Aorta (tissue), 5 donors: ENCODE results near the gene CUTC. TPM values are rescaled to one million over a fixed set of nuclear protein-coding genes. Genes with fewer than 3 reads are reported as not detected.
"Not testable (repeated sequence)": the region's sequence is repeated elsewhere in the genome, so short reads cannot be mapped to it uniquely, and the experiment has no call there.

Source experiments
- ATAC-seq: fragments of 200-7000 bp; cut with Tn5 transposase; one replicate; pipeline ENCODE4 v1.9.1; 2022; ENCODE audit warnings: moderate library complexity; ENCODE audit not compliant: low FRiP score
- DNase-seq, 2 donors: peaks; one replicate each; pipeline ENCODE4 v3.0.0-alpha.2; 2020
- H3K27ac ChIP-seq, 2 donors: one replicate each; pipeline ENCODE4 v1.5.1; 2013; ENCODE audit warnings: low read length in 2 of 2, mild to moderate bottlenecking in 2 of 2, moderate library complexity in 2 of 2, control low read depth in 1 of 2, inconsistent platforms in 1 of 2, low read depth in 1 of 2
- H3K27me3 ChIP-seq, 2 donors: one replicate each; pipeline ENCODE4 v1.6.1; 2013; ENCODE audit warnings: control low read depth in 1 of 2, low read length in 1 of 2, mild to moderate bottlenecking in 1 of 2, moderate library complexity in 1 of 2; ENCODE audit not compliant: insufficient read depth in 2 of 2, control insufficient read depth in 1 of 2
- H3K36me3 ChIP-seq, 2 donors: one replicate each; pipeline ENCODE4 v1.6.1; 2013; ENCODE audit warnings: control low read depth in 1 of 2, low read length in 1 of 2, mild to moderate bottlenecking in 1 of 2; ENCODE audit not compliant: insufficient read depth in 2 of 2, control insufficient read depth in 1 of 2
- H3K4me1 ChIP-seq, 2 donors: one replicate each; pipeline ENCODE4 v1.6.1; 2013; ENCODE audit warnings: low read length in 2 of 2, control low read depth in 1 of 2, mild to moderate bottlenecking in 1 of 2, moderate library complexity in 1 of 2; ENCODE audit not compliant: insufficient read depth in 2 of 2, control insufficient read depth in 1 of 2
- H3K4me3 ChIP-seq, 2 donors: one replicate each; pipeline ENCODE4 v1.5.1; 2013; ENCODE audit warnings: low read length in 2 of 2, control low read depth in 1 of 2, mild to moderate bottlenecking in 1 of 2
- H3K9me3 ChIP-seq: one replicate; pipeline ENCODE4 v1.6.1; 2013; ENCODE audit warnings: mild to moderate bottlenecking, low read length; ENCODE audit not compliant: control insufficient read depth
- WGBS, 2 donors: extraction: QIAGEN DNeasy Blood & Tissue Kit; methylation state at CpG; one replicate each; pipeline ENCODE4 v1.1.7; 2013; 5-methylcytosine and 5-hydroxymethylcytosine counted together
- intact Hi-C, 2 donors: fragments of 100-400 bp; cut with DNase I; formaldehyde crosslinking; loops; one replicate each; pipeline versions ENCODE4 v1.14.2 to v1.15.0; 2022
- polyA plus RNA-seq, 2 donors: library from polyadenylated mRNA; stranded (reverse); fragments of 200-250 nt; gene quantifications; one replicate each; pipeline ENCODE4 v1.2.3, GENCODE V29; 2013
- total RNA-seq, 2 donors: library from RNA; stranded (reverse); fragmentation: NEBNext Ultra II Directional; extraction: Animal tissue kit (Norgen Biotek cat#: 25700); gene quantifications; one replicate each; pipeline ENCODE4 v1.2.1, GENCODE V29; 2021
- donor health status: healthy with polysubstance abuse.
- donor health status: Bipolar disorder and iron deficiency.
- donor health status: DM: no; HTN: no; CAD: no.
- donor health status: DM: no; HTN: no; CAD: no.
- donor health status: DM: yes; HTN: yes; CAD: no.

The CUTC gene
- total and polyA plus RNA-seq, 4 donors, result 16.5 to 22.4 (median 19.8) TPM

DNA sequence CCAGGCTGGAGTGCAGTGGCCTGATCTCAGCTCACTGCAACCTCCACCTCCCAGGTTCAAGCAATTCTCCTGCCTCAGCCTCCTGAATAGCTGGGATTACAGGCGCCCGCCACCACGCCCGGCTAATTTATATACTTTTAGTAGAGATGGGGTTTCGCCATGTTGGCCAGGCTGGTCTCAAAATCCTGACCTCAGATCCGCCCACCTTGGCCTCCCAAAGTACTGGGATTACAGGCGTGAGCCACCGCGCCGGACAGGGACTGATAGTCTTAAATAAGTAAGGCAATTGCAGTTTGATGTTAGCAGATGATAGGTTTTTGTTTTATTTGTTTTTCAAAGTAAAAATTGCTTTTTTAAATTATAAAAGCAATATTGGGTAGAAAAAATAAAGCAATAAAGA, 2.1 kb downstream of the CUTC start:
- H3K9me3 ChIP-seq, H3K4me1 ChIP-seq, H3K27me3 ChIP-seq, H3K36me3 ChIP-seq, H3K4me3 ChIP-seq, DNase-seq, H3K27ac ChIP-seq, ATAC-seq: not testable (repeated sequence)
- intact Hi-C loops, result loop anchor here (5.0 to 10.0 kb wide), 2 partner anchors 53 to 109 kb away; partner anchors contain the start of gene SLC25A28 (in 2 of the 2)
- 96 to 98% methylated on average over 10 of the region's 10 CpGs for WGBS, 2 donors

DNA sequence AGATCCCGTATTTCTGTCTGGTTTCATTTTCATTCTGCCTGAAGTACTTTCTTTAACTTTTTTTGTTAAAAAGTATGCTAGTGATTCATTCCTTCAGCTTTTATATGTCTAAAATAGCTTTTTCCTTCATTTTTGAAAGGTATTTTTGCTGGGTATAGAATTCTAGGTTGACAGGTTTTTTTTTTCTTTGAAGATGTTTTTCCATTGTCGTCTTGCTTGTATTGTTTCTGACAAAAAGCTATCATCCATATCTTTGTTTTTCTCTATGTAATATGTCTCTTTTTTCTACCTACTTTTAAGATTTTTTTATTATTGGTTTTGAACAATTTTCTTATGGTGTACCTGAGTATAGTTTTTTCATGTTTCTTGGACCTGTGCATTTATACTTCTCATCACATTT, 8.2 kb downstream of the CUTC start:
- DNase-seq (no peak), ATAC-seq (no peak)
- intact Hi-C loops, result loop anchor here in 1 of 2 donors (10.0 kb wide), 2 partner anchors 305 to 445 kb away; partner anchors contain the start of genes ERLIN1 and GOT1
- Histone ChIP-seq H3K36me3 (peaks cover 0 to 9% of the 10 kb centered on the region in 2 donors), H3K4me3 (no peak overlapping the region), H3K27ac (no peak overlapping the region), H3K9me3 (no peaks in the 10 kb centered on the region), H3K27me3 (no peaks in the 10 kb centered on the region), H3K4me1 (no peaks in the 10 kb centered on the region)
- 92 to 97% methylated on average over 2 of the region's 2 CpGs for WGBS, 2 donors

DNA sequence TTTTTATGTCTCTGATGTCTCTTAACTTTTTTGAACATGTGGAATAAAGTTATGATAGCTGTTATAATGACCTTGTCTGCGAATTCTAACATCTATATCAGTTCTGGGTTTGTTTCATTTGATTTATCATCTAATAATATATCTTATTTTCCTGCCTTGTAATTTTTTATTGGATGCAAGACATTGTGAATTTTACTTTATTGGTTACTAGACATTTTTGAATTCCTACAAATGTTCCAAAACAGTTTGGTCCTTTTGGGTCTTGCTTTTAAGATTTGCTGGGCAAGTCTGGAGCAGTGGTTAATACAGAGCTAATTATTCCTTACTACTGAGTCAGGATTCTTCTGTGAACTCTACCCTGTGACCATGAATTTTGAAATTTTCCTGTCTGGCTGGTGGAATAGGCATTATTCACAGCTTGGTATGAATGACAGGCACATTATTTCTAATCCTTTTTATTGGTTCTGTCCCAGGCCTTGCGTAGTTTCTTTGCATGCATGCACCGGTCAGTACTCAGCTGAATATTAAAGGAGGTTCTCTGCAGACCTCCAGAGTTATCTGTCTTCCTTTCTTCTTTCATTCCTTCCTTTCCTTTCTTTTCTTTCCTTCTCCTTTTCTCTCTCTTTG, 9.0 kb downstream of the CUTC start:
- WGBS, 2 donors, result 96 to 98% methylated on average over 3 of the region's 3 CpGs
- Histone ChIP-seq H3K27me3 (no peaks in the 10 kb centered on the region), H3K9me3 (no peaks in the 10 kb centered on the region), H3K36me3 (peaks cover 0 to 9% of the 10 kb centered on the region in 2 donors), H3K4me1 (no peaks in the 10 kb centered on the region), H3K27ac (no peak overlapping the region), H3K4me3 (no peak overlapping the region)
- DNase-seq (no peak), ATAC-seq (no peak)
- intact Hi-C loops, result loop anchor here in 1 of 2 donors (10.0 kb wide), 2 partner anchors 306 to 444 kb away; partner anchors contain the start of genes ERLIN1 and GOT1

DNA sequence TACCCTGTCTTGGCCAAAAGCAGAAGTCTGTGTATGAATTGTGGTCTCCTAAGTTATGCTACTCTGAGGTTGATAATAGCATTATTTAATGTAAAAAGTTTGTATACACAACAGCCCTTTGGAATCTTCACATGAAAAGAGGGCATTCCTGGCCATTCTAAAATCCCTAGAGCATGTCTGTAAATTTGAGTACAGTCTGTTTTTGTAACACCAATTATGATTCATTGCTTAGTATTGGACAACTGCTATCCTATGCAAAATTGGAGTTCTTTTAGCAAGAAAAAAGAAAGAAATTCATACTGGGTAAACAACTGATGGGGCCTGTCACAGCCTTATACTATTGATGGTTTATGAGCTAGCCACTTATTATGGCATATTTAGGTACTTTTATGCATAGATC, 10.2 kb downstream of the CUTC start:
- intact Hi-C loops, result loop anchor here in 1 of 2 donors (10.0 kb wide), 2 partner anchors 307 to 443 kb away; partner anchors contain the start of genes ERLIN1 and GOT1
- peaks cover 0 to 9% of the 10 kb centered on the region in 2 donors for H3K36me3 ChIP-seq

DNA sequence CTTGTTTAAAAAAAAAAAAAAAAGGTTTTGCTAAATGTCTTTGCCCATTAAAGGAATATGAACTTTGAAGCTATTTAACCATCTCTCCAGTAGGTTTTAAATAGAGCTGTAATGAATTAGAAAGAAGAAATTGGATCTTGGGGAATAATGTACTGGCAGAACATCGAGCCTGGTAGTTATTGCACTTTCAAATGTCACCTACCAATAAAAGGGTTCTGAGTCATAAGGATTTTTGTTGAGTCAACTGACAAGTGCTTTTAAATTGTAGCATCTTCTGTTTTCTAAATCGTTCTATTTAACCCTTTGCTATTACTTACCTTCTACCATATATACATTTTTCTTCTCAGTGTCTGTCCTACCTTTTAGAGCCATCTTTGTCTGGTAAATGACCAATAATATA, 10.7 kb downstream of the CUTC start:
- no peaks in the 10 kb centered on the region for H3K9me3 ChIP-seq

More for the DNA sequence above, 10.2 kb downstream of the CUTC start:
- DNase-seq, result no peak
- H3K27me3 ChIP-seq, result no peaks in the 10 kb centered on the region
- H3K4me1 ChIP-seq, result no peaks in the 10 kb centered on the region
- H3K27ac ChIP-seq, result no peak overlapping the region
- no peak for ATAC-seq
- H3K9me3 ChIP-seq, result no peaks in the 10 kb centered on the region
- no peak overlapping the region for H3K4me3 ChIP-seq

DNA sequence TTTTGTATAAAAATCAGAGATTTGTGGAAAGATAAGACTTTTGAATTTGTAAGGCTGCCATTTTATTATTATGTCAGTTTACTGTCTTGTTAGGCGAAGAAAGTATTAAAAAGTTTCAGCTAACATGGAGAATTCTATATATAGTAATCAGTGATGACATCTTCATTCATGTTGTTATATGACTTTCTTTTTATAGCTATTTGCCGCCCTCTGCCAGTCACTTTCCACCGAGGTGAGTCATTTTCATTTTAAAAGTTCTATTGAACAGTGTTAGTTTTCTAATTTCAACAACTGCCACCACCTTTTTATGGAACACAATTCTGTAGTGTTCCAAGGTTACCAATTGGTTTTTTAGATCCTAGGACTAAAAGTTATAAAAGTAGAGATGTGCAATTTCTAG, 11.8 kb downstream of the CUTC start:
- 18 to 22% methylated on average over 3 of the region's 3 CpGs for WGBS, 2 donors
- H3K4me3 ChIP-seq, result no peak overlapping the region
- intact Hi-C loops, result loop anchor here in 1 of 2 donors (10.0 kb wide), 2 partner anchors 309 to 441 kb away; partner anchors contain the start of genes ERLIN1 and GOT1
- no peak for DNase-seq
- no peaks in the 10 kb centered on the region for H3K27me3 ChIP-seq
- peaks cover 1 to 9% of the 10 kb centered on the region in 2 donors for H3K36me3 ChIP-seq
- no peak for ATAC-seq
- no peak overlapping the region for H3K27ac ChIP-seq
- no peaks in the 10 kb centered on the region for H3K4me1 ChIP-seq
- H3K9me3 ChIP-seq, result no peaks in the 10 kb centered on the region

More for the DNA sequence above, 10.7 kb downstream of the CUTC start:
- Histone ChIP-seq H3K36me3 (peaks cover 1 to 9% of the 10 kb centered on the region in 2 donors), H3K27ac (peak overlapping the region in 1 of 2 donors; percentile 12), H3K4me3 (no peak overlapping the region), H3K4me1 (no peaks in the 10 kb centered on the region), H3K27me3 (no peaks in the 10 kb centered on the region)
- ATAC-seq (no peak), DNase-seq (no peak)
- WGBS, 2 donors, result 80 to 81% methylated on average over 2 of the region's 2 CpGs
- intact Hi-C loops, result loop anchor here in 1 of 2 donors (10.0 kb wide), 2 partner anchors 308 to 442 kb away; partner anchors contain the start of genes ERLIN1 and GOT1

DNA sequence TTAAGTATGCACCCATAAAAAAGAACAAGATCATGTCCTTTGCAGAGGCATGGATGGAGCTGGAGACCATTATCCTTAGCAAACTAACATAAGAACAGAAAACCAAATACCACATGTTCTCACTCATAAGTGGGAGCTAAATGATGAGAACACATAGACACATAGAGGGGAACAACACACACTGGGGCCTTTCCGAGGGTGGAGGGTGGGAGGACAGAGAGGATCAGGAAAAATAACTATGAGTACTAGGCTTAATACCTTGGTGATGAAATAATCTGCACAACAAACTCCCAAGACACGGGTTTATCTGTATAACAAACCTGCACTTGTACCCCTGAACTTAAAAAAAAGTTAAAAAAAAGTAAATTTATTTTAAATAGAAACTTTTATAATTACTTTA, 14.1 kb downstream of the CUTC start:
- ATAC-seq, H3K27ac ChIP-seq, H3K36me3 ChIP-seq, H3K4me3 ChIP-seq, H3K9me3 ChIP-seq, H3K4me1 ChIP-seq, H3K27me3 ChIP-seq, DNase-seq: not testable (repeated sequence)
- 85 to 89% methylated on average over 2 of the region's 2 CpGs for WGBS, 2 donors
- intact Hi-C loops, result loop anchor here in 1 of 2 donors (10.0 kb wide), 2 partner anchors 311 to 439 kb away; partner anchors contain the start of genes ERLIN1 and GOT1

DNA sequence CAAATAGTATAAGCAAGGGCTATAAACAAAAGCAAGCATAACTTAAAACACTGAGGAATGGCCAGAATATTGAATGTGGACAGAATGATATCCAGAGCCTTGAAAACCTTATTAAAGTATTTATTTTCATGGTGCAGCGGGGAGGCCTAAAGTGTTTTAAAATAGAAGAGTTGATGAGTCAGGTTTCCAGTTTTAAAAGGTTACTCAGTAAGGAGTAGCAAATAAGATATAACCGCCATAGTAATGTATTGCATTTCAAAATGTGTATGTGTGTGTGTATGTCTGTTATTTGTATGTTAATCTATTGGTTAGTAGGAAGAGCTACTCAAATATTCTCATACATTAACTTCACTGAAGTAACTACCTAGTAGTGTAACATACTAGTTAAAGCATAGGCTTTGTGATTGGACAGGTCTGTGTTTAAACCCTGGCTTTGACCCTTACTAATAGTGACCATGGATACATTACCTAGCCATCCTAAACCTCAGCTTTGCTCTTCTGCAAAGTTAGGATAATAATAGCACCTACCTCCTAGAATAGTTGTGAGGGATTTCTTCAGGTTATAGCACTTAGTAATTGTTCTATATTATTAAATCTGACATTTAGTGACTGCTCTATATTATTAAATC, 16.9 kb downstream of the CUTC start:
- ATAC-seq (no peak), DNase-seq (no peak)
- Histone ChIP-seq H3K27ac (no peak overlapping the region), H3K4me1 (no peaks in the 10 kb centered on the region), H3K36me3 (peaks cover 3% of the 10 kb centered on the region in 2 donors), H3K4me3 (no peak overlapping the region), H3K9me3 (no peaks in the 10 kb centered on the region), H3K27me3 (no peaks in the 10 kb centered on the region)
- intact Hi-C loops, result loop anchor here in 1 of 2 donors (10.0 kb wide), 2 partner anchors 314 to 436 kb away; partner anchors contain the start of genes ERLIN1 and GOT1
- WGBS, 2 donors, result 80 to 84% methylated on average over 2 of the region's 2 CpGs
